Vagina (tissue), 2 donors: ENCODE measurements around the gene MYOZ3. TPM values are rescaled to one million over a fixed set of nuclear protein-coding genes. Genes with fewer than 3 reads are reported as not detected.

Source experiments
- DNase-seq, 2 donors: peaks; one replicate each; pipeline ENCODE4 v3.0.0-alpha.2; 2017; ENCODE audit errors: extremely low spot score in 2 of 2
- H3K27ac ChIP-seq: fragments of 200-600 bp; sonication (generic); one replicate; pipeline ENCODE4 v1.5.1; 2019
- H3K27me3 ChIP-seq: fragments of 200-600 bp; sonication (generic); one replicate; pipeline ENCODE4 v1.5.1; 2019
- H3K36me3 ChIP-seq, 2 donors: fragments of 200-600 bp; sonication (generic); one replicate each; pipeline ENCODE4 v1.5.1; 2017 to 2019
- H3K4me1 ChIP-seq: fragments of 200-600 bp; sonication (generic); one replicate; pipeline ENCODE4 v1.5.1; 2019
- H3K4me3 ChIP-seq, 2 donors: fragments of 200-600 bp; sonication (generic); 1 replicate in 1 of 2; 2 replicates in 1 of 2; pipeline ENCODE4 v1.5.1; 2016 to 2019
- H3K9me3 ChIP-seq: fragments of 200-600 bp; sonication (generic); one replicate; pipeline ENCODE4 v1.5.1; 2019
- POLR2A ChIP-seq, 2 donors: fragments of 450-650 bp; IDR thresholded peaks; one replicate each; pipeline ENCODE4 v1.6.1; 2017; ENCODE audit warnings: antibody characterized with exemption in 2 of 2, mild to moderate bottlenecking in 2 of 2, moderate library complexity in 2 of 2
- POLR2AphosphoS5 ChIP-seq, 2 donors: sonication (generic); formaldehyde crosslinking; IDR thresholded peaks; one replicate each; pipeline ENCODE4 v1.9.0; 2017; ENCODE audit warnings: antibody characterized with exemption in 2 of 2, mild to moderate bottlenecking in 2 of 2, low read depth in 1 of 2; ENCODE audit not compliant: insufficient read depth in 1 of 2
- intact Hi-C: fragments of 100-400 bp; cut with DNase I; formaldehyde crosslinking; loops from one replicate; pipeline ENCODE4 v1.15.1; 2023
- total RNA-seq: library from RNA; depleted of rRNA; stranded (reverse); fragments of >200 nt; gene quantifications from one replicate; pipeline ENCODE4 v1.2.3, GENCODE V29; 2016
- TF ChIP-seq, protein P1 (sequence below), 3 experiments: fragments of 450-650 bp in 2 of 3; fragments of 200-600 bp in 1 of 3; sonication (generic) in 1 of 3; IDR thresholded peaks; one replicate each; pipeline ENCODE4 v1.5.1; 2017 to 2019; ENCODE audit warnings: antibody characterized with exemption in 3 of 3, mild to moderate bottlenecking in 2 of 3, moderate library complexity in 2 of 3

MYOZ3 gene
- total RNA-seq, 1 donor from 2014 or later = not detected

DNA sequence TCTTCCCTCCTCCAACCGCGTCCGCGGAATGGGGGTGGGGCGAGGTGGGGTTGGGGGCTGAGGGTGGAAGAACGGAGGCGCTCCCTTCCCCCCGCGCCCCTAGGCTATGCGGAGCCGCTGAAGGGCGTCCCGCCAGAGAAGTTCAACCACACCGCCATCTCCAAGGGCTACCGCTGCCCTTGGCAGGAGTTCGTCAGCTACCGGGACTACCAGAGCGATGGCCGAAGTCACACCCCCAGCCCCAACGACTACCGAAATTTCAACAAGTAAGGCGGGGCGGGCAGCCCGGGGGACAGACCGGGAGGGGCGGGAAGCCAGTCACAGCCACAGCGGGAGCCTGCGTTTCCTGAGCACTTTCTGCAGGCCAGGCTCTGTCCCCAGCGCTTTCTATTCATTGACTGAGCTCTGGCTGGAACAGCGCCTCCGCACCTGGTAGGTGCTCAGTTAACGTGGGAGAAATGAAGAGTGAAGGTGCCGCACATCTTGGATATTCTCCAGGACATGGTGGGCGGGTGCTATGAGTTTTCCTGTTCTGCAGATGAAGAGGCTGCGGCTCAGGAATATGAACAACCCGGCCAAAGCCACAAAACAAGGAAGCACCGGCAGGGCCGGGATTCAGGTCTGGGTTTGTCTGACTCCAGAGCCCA is 11.3 kb downstream of the MYOZ3 start:
- peaks cover 32% of the 10 kb centered on the region for H3K4me1 ChIP-seq
- peak in 1 of 2 donors; percentile 86 for DNase-seq
- peak overlapping the region; percentile 52 to 63 for H3K4me3 ChIP-seq
- H3K27me3 ChIP-seq = no peaks in the 10 kb centered on the region
- H3K36me3 ChIP-seq = no peaks in the 10 kb centered on the region
- intact Hi-C loops = no loop called here
- peak overlapping the region; percentile 65 for H3K27ac ChIP-seq
- no peak for TF ChIP-seq POLR2AphosphoS5 (IDR thresholded peaks at IDR 0.05; ENCODE audit: insufficient read depth in 1 of 2, low read depth in 1 of 2)
- TF ChIP-seq, protein P1, sequence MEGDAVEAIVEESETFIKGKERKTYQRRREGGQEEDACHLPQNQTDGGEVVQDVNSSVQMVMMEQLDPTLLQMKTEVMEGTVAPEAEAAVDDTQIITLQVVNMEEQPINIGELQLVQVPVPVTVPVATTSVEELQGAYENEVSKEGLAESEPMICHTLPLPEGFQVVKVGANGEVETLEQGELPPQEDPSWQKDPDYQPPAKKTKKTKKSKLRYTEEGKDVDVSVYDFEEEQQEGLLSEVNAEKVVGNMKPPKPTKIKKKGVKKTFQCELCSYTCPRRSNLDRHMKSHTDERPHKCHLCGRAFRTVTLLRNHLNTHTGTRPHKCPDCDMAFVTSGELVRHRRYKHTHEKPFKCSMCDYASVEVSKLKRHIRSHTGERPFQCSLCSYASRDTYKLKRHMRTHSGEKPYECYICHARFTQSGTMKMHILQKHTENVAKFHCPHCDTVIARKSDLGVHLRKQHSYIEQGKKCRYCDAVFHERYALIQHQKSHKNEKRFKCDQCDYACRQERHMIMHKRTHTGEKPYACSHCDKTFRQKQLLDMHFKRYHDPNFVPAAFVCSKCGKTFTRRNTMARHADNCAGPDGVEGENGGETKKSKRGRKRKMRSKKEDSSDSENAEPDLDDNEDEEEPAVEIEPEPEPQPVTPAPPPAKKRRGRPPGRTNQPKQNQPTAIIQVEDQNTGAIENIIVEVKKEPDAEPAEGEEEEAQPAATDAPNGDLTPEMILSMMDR (IDR thresholded peaks at IDR 0.05) = no peak
- H3K9me3 ChIP-seq = no peaks in the 10 kb centered on the region

DNA sequence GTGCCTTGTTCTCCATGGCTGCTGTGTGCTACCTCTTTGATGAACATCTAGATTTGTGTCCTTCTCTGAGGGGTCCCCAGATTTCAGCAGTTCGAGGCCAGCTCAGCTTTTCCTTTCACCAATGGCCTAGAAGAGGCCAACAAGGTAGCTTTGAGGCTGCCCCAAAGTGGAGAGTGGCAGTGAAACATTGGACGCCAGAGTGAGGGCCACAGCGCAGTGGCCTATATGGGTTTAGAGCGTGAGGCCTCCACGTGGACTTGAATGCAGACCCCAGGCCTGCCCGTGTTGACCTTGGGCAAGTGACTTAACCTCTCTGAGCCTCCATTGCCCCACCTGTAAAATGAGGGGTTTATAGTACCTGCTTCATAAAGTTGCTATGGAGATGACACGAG is 11.8 kb downstream of the MYOZ3 start:
- H3K9me3 ChIP-seq = no peaks in the 10 kb centered on the region
- DNase-seq = no peak
- no peaks in the 10 kb centered on the region for H3K36me3 ChIP-seq
- no peaks in the 10 kb centered on the region for H3K27me3 ChIP-seq
- H3K4me1 ChIP-seq = peaks cover 32% of the 10 kb centered on the region
- H3K4me3 ChIP-seq = peak overlapping the region; percentile 52 to 63
- TF ChIP-seq POLR2A (IDR thresholded peaks at IDR 0.05) = no peak
- no peak for TF ChIP-seq POLR2AphosphoS5 (IDR thresholded peaks at IDR 0.05; ENCODE audit: insufficient read depth in 1 of 2, low read depth in 1 of 2)
- TF ChIP-seq, protein P1 (IDR thresholded peaks at IDR 0.05) = no peak
- peak overlapping the region; percentile 65 for H3K27ac ChIP-seq
- intact Hi-C loops = no loop called here

DNA sequence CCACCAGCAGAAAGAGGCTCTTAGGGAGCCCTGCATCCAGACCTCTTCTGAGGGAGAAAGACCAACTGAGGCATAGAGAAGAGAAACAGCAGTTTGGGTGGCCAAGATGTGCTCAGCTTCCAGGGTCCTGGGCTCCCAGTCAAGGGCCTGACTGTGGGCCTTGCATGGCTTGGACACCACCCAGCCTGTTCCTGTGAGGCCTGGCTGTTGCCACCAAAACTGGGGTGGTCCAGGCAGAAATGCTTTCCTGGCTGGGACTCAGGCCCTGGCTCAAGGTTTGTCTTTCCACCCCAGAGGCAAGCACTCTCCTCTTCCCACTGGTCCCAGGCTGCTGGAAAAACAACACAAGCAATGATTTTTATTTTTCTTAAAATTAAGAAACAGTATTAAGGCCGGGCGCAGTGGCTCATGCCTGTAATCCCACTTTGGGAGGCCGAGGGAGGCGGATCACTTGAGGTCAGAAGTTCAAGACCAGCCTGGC is 13.3 kb downstream of the MYOZ3 start:
- H3K9me3 ChIP-seq = no peaks in the 10 kb centered on the region
- H3K27me3 ChIP-seq = no peaks in the 10 kb centered on the region
- peaks cover 32% of the 10 kb centered on the region for H3K4me1 ChIP-seq
- no peak overlapping the region for H3K4me3 ChIP-seq
- peak overlapping the region; percentile 42 for H3K27ac ChIP-seq
- TF ChIP-seq POLR2AphosphoS5 (IDR thresholded peaks at IDR 0.05; ENCODE audit: insufficient read depth in 1 of 2, low read depth in 1 of 2) (peak in 1 of 2 donors; percentile 9), POLR2A (IDR thresholded peaks at IDR 0.05) (no peak)
- no peaks in the 10 kb centered on the region for H3K36me3 ChIP-seq
- intact Hi-C loops = no loop called here
- peak in 1 of 2 donors; percentile 89 for DNase-seq

DNA sequence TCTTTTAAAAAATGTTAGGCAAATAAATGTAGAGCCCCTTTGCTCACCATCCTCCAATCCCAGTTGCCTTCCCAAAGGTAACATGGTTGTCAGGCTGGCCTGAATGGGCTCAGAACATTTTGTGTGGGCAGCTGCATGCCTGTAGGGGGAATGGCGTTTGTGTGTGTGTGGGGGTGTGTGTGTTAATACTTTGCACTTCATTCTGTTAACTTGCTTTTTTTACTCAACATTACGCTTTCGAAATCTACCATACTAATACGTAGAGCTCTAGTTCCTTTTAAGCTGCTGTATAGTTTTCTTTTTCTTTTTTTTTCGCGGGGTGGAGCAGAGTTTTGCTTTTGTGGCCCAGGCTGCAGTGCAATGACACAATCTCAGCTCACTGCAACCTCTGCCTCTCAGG is 14.0 kb downstream of the MYOZ3 start:
- Histone ChIP-seq H3K9me3 (no peaks in the 10 kb centered on the region), H3K36me3 (no peaks in the 10 kb centered on the region), H3K4me3 (no peak overlapping the region), H3K4me1 (peaks cover 32% of the 10 kb centered on the region), H3K27ac (peak overlapping the region; percentile 42), H3K27me3 (no peaks in the 10 kb centered on the region)
- DNase-seq = peak in 1 of 2 donors; percentile 44
- intact Hi-C loops = no loop called here
- TF ChIP-seq, protein P1 (IDR thresholded peaks at IDR 0.05) = no peak
- TF ChIP-seq POLR2A (IDR thresholded peaks at IDR 0.05) = no peak
- no peak for TF ChIP-seq POLR2AphosphoS5 (IDR thresholded peaks at IDR 0.05; ENCODE audit: insufficient read depth in 1 of 2, low read depth in 1 of 2)

DNA sequence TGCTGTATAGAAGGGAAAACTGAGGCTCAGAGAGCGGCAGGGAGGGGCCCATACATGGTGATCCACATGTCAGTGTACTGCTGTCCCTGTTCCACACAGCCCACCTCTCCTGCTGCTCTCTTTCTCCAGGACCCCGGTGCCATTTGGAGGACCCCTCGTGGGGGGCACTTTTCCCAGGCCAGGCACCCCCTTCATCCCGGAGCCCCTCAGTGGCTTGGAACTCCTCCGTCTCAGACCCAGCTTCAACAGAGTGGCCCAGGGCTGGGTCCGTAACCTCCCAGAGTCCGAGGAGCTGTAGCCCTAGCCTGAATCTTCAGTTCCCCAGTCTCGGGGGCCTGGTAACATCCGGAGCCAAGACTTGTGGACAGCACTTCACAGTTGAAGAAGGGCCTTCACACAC is 15.5 kb downstream of the MYOZ3 start:
- intact Hi-C loops = no loop called here
- TF ChIP-seq POLR2A (IDR thresholded peaks at IDR 0.05) (no peak), POLR2AphosphoS5 (IDR thresholded peaks at IDR 0.05; ENCODE audit: insufficient read depth in 1 of 2, low read depth in 1 of 2) (no peak)
- TF ChIP-seq, protein P1 (IDR thresholded peaks at IDR 0.05) = no peak
- peaks cover 26% of the 10 kb centered on the region for H3K4me1 ChIP-seq
- H3K9me3 ChIP-seq = no peaks in the 10 kb centered on the region
- no peaks in the 10 kb centered on the region for H3K36me3 ChIP-seq
- peak in 1 of 2 donors; percentile 10 for DNase-seq
- no peak overlapping the region for H3K27ac ChIP-seq
- H3K27me3 ChIP-seq = no peaks in the 10 kb centered on the region
- no peak overlapping the region for H3K4me3 ChIP-seq
